Measurements from ENCODE around the gene ENTPD5.

DNA sequence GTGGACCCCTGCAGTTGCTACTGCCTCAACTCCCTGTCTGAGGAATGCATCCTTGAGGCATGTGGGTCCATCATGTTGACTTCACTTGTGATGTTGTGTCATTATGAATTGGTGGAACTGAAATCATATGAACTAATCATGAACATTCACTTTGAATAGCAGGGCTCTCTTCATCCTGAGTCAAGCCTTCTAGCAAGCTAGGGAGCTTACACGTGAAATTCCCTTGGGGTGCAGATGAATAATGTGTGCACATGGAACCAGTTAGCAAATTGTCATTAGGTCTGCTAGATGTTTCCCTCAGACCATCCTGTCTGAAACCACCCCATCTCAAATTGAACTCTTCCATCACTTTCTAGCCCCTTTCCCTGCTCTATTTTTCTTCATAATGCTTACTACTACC, 65.4 kb downstream of the ENTPD5 start:
- TF ChIP-seq, protein P1, sequence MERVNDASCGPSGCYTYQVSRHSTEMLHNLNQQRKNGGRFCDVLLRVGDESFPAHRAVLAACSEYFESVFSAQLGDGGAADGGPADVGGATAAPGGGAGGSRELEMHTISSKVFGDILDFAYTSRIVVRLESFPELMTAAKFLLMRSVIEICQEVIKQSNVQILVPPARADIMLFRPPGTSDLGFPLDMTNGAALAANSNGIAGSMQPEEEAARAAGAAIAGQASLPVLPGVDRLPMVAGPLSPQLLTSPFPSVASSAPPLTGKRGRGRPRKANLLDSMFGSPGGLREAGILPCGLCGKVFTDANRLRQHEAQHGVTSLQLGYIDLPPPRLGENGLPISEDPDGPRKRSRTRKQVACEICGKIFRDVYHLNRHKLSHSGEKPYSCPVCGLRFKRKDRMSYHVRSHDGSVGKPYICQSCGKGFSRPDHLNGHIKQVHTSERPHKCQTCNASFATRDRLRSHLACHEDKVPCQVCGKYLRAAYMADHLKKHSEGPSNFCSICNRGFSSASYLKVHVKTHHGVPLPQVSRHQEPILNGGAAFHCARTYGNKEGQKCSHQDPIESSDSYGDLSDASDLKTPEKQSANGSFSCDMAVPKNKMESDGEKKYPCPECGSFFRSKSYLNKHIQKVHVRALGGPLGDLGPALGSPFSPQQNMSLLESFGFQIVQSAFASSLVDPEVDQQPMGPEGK (CRISPR knock-in tag; IDR thresholded peaks at IDR 0.05; ENCODE audit: borderline replicate concordance), result no peak
- no peak for TF ChIP-seq RARB (CRISPR knock-in tag; IDR thresholded peaks at IDR 0.05)
- TF ChIP-seq GLIS3 (CRISPR knock-in tag; IDR thresholded peaks at IDR 0.05), result no peak

Data from SK-N-SH treated with all-trans-retinoic acid at 6 μM for 48 hours (cell line).